ENCODE results near the gene ZNF274.

GRCh38 chr19:58217607-58218391, 34.9 kb downstream of the ZNF274 start:
- TF ChIP-seq, protein P1, sequence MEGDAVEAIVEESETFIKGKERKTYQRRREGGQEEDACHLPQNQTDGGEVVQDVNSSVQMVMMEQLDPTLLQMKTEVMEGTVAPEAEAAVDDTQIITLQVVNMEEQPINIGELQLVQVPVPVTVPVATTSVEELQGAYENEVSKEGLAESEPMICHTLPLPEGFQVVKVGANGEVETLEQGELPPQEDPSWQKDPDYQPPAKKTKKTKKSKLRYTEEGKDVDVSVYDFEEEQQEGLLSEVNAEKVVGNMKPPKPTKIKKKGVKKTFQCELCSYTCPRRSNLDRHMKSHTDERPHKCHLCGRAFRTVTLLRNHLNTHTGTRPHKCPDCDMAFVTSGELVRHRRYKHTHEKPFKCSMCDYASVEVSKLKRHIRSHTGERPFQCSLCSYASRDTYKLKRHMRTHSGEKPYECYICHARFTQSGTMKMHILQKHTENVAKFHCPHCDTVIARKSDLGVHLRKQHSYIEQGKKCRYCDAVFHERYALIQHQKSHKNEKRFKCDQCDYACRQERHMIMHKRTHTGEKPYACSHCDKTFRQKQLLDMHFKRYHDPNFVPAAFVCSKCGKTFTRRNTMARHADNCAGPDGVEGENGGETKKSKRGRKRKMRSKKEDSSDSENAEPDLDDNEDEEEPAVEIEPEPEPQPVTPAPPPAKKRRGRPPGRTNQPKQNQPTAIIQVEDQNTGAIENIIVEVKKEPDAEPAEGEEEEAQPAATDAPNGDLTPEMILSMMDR (IDR thresholded peaks at IDR 0.05) = no peak
- no peak for TF ChIP-seq POLR2A (IDR thresholded peaks at IDR 0.05)
